ENCODE results near the gene TOM1L2.

DNA sequence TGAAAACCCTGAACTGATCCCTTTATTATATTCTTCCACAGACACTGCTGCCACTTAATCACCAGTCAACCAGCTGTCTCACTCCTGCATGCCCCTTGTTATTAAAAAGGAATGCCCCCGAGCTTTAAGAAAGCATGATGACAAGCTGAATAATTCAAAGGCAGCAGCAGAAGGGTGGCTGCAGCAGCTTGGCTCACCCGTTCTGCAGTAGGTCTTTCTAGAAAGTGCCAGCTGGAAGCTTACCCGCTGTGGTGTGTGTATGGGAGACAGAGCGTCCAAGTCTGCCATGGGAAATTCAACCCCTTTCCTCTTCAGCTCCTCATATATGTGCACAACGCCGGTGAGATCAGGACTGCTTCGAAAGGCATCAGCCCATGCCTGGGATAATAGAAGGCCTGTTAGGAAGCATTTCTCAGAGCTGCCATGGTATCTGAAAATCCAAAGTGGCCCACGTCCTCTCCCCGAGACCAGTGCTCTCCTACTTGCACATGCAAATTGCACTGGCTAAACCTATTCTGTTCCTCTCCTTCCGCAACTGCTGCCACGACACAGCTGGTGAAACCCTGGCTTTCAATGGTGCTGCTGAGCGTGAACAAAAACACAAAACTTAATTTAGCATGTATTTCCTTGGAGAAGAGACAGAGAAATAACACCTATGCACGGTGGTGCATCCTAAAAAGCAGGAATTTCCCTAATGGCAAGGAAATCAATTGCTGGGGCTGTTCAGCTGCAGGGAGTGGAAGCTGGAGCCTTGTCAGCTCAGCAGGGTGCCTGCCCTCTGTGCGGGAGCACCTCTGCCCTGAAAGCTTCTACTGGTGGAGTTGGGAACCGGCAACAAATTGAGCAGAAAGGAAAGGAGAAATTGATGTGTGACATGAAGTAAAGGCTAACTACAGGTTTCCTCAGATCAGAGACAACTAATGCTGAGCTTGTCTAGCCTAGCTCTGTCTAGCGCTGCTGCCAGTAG lies 87.5 kb downstream of the TOM1L2 start:
- TF ChIP-seq, protein P1, sequence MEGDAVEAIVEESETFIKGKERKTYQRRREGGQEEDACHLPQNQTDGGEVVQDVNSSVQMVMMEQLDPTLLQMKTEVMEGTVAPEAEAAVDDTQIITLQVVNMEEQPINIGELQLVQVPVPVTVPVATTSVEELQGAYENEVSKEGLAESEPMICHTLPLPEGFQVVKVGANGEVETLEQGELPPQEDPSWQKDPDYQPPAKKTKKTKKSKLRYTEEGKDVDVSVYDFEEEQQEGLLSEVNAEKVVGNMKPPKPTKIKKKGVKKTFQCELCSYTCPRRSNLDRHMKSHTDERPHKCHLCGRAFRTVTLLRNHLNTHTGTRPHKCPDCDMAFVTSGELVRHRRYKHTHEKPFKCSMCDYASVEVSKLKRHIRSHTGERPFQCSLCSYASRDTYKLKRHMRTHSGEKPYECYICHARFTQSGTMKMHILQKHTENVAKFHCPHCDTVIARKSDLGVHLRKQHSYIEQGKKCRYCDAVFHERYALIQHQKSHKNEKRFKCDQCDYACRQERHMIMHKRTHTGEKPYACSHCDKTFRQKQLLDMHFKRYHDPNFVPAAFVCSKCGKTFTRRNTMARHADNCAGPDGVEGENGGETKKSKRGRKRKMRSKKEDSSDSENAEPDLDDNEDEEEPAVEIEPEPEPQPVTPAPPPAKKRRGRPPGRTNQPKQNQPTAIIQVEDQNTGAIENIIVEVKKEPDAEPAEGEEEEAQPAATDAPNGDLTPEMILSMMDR (IDR thresholded peaks at IDR 0.05; ENCODE audit: low read depth, low read length, poor library complexity, severe bottlenecking) = no peak
- TF ChIP-seq EZH2phosphoT487 (IDR thresholded peaks at IDR 0.05; ENCODE audit: borderline replicate concordance, low read length) = no peak
